Measurements from ENCODE around the gene TRIM14. TPM values are rescaled to one million over a fixed set of nuclear protein-coding genes. Genes with fewer than 3 reads are reported as not detected.
"Not testable (repeated sequence)": the region's sequence is repeated elsewhere in the genome, so short reads cannot be mapped to it uniquely, and the experiment has no call there.

TRIM14 gene
- total and polyA plus RNA-seq, 2 of the 4 experiments (the other 2 are of a cell fraction): 3.0 to 8.5 TPM

DNA sequence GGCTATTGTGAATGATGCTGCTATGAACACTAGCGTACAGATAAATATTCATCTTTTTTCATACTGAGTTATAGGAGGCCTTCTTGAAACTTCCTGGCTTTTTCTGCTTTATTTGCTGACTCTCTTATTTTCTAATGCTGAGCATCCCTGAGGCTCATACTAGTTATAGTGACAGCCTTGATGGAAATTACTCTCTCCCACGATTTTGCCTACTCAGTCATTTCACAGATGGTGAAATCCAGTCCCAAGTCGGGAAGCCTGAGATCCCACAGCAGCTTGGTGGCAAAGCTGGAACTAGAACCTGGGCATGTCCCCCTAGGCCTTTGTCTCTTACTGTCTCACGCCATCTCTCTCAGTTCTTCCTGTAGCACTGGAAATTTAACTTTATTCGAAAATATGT is 40.1 kb downstream of the TRIM14 start:
- dilution Hi-C loops (cut with HindIII; ENCODE audit: low sequenced_read_pairs, unreplicated experiment): no loop called here
- no peak overlapping the region for H2BK5ac ChIP-seq (ENCODE audit: low read depth, low read length, poor library complexity, severe bottlenecking)
- intact Hi-C loops (cut with micrococcal nuclease): no loop called here
- H3K14ac ChIP-seq (replicated peaks; ENCODE audit: low read depth, low read length): no peak overlapping the region
- POLR2A ChIA-PET (ENCODE audit: unreplicated experiment): no interaction called here
- H3K9me1 ChIP-seq (ENCODE audit: insufficient read depth, low read length): peaks cover 13% of the 10 kb centered on the region
- peaks cover 19% of the 10 kb centered on the region for H4K20me1 ChIP-seq (ENCODE audit: insufficient read depth, low read length)
- H3K27ac ChIP-seq (ENCODE audit: insufficient read depth, low read length): no peak overlapping the region
- H3K9me3 ChIP-seq (ENCODE audit: control insufficient read depth, insufficient read depth, low read length): no peaks in the 10 kb centered on the region
- H3K56ac ChIP-seq (ENCODE audit: extremely low read depth, insufficient read depth, low read length): no peak overlapping the region
- no peak overlapping the region for H3K4ac ChIP-seq (ENCODE audit: low read depth, low read length)
- no peak overlapping the region for H3K23ac ChIP-seq (ENCODE audit: low read depth, low read length)
- H3K4me2 ChIP-seq (ENCODE audit: low read depth, low read length): no peak overlapping the region
- no TSS peak for BruUV-seq (replicated peaks)
- no peak overlapping the region for H4K5ac ChIP-seq (ENCODE audit: low read depth, low read length)
- no peak for ATAC-seq (ENCODE audit: low read depth)
- H3K18ac ChIP-seq (ENCODE audit: low read depth, low read length): no peak overlapping the region
- H2AK9ac ChIP-seq (replicated peaks; ENCODE audit: low read depth, low read length, poor library complexity): no peak overlapping the region
- no peak overlapping the region for H2AK5ac ChIP-seq (ENCODE audit: low read depth, low read length)
- DNase-seq: no peak
- H3K9ac ChIP-seq (ENCODE audit: low read depth, low read length): no peak overlapping the region
- in situ Hi-C loops (cut with MboI; ENCODE audit: low sequenced_read_pairs): no loop called here
- H3K79me1 ChIP-seq (ENCODE audit: low read depth in 1 of 2, low read length in 2 of 2): peaks cover 21 to 58% of the 10 kb centered on the region in 2 experiments
- H3K27me3 ChIP-seq (ENCODE audit: control insufficient read depth, insufficient read depth, low read length): no peaks in the 10 kb centered on the region
- H3K4me3 ChIP-seq (ENCODE audit: insufficient read depth, low read depth, low read length): no peak overlapping the region
- no peak overlapping the region for H2BK15ac ChIP-seq (ENCODE audit: low read depth, low read length)
- peaks cover 23% of the 10 kb centered on the region for H3K4me1 ChIP-seq (ENCODE audit: control insufficient read depth, insufficient read depth, low read length)
- no peak overlapping the region for H2BK120ac ChIP-seq (ENCODE audit: low read depth, low read length)
- no peak overlapping the region for H4K91ac ChIP-seq (ENCODE audit: insufficient read depth, low read depth, low read length)
- H3K36me3 ChIP-seq (ENCODE audit: control insufficient read depth, insufficient read depth, low read length): peaks cover 31% of the 10 kb centered on the region
- peak; percentile 24; the same call in 1 of the 2 replicates for TF ChIP-seq MAFK (IDR thresholded peaks at IDR 0.05; ENCODE audit: low read depth, low read length)
- TF ChIP-seq, protein P1, sequence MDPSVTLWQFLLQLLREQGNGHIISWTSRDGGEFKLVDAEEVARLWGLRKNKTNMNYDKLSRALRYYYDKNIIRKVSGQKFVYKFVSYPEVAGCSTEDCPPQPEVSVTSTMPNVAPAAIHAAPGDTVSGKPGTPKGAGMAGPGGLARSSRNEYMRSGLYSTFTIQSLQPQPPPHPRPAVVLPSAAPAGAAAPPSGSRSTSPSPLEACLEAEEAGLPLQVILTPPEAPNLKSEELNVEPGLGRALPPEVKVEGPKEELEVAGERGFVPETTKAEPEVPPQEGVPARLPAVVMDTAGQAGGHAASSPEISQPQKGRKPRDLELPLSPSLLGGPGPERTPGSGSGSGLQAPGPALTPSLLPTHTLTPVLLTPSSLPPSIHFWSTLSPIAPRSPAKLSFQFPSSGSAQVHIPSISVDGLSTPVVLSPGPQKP (IDR thresholded peaks at IDR 0.05; ENCODE audit: borderline replicate concordance, low read depth, low read length): no peak
- WGBS, 2 experiments (ENCODE audit: extremely low coverage in 2 of 2, insufficient read length in 1 of 2): 83% methylated on average over 1 of the region's 5 CpGs; no CpG with 5 or more reads in 1 of the 2 experiments
- no peak overlapping the region for H2BK20ac ChIP-seq (ENCODE audit: low read depth, low read length)
- no peak overlapping the region for H4K8ac ChIP-seq (ENCODE audit: low read depth in 2 of 2, low read length in 2 of 2)
- H2AFZ ChIP-seq (replicated peaks; ENCODE audit: low read length, poor library complexity): no peak overlapping the region
- CTCF ChIA-PET: no interaction called here

DNA sequence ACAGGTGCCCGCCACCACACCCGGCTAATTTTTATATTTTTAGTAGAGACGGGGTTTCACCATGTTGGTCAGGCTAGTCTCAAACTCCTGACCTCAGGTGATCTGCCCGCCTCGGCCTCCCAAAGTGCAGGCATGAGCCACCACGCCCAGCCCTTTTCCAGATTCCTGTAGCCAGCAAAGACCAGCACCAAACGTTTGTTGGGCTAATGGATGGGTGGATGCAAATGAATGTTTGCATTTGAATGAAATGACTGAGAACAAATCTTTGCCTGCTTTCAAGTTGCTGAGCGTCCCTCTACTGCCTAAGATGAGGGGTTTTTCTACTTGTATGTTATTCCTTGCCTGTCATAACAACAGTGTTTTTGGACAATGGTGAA is 42.5 kb downstream of the TRIM14 start:
- intact Hi-C loops (cut with micrococcal nuclease); H3K4me3 ChIP-seq (ENCODE audit: insufficient read depth, low read depth, low read length); H2BK20ac ChIP-seq (ENCODE audit: low read depth, low read length); in situ Hi-C loops (cut with MboI; ENCODE audit: low sequenced_read_pairs); H3K18ac ChIP-seq (ENCODE audit: low read depth, low read length); H2AFZ ChIP-seq (replicated peaks; ENCODE audit: low read length, poor library complexity); DNase-seq; BruUV-seq (replicated peaks); H2BK15ac ChIP-seq (ENCODE audit: low read depth, low read length); dilution Hi-C loops (cut with HindIII; ENCODE audit: low sequenced_read_pairs, unreplicated experiment); H2AK5ac ChIP-seq (ENCODE audit: low read depth, low read length); H2BK120ac ChIP-seq (ENCODE audit: low read depth, low read length); H3K4me2 ChIP-seq (ENCODE audit: low read depth, low read length); H2BK5ac ChIP-seq (ENCODE audit: low read depth, low read length, poor library complexity, severe bottlenecking); H3K27me3 ChIP-seq (ENCODE audit: control insufficient read depth, insufficient read depth, low read length); H3K9me3 ChIP-seq (ENCODE audit: control insufficient read depth, insufficient read depth, low read length); H3K56ac ChIP-seq (ENCODE audit: extremely low read depth, insufficient read depth, low read length); H3K4ac ChIP-seq (ENCODE audit: low read depth, low read length); H3K27ac ChIP-seq (ENCODE audit: insufficient read depth, low read length); ATAC-seq (ENCODE audit: low read depth); H3K14ac ChIP-seq (replicated peaks; ENCODE audit: low read depth, low read length); POLR2A ChIA-PET (ENCODE audit: unreplicated experiment); H3K9ac ChIP-seq (ENCODE audit: low read depth, low read length); H4K8ac ChIP-seq (ENCODE audit: low read depth in 2 of 2, low read length in 2 of 2); H4K91ac ChIP-seq (ENCODE audit: insufficient read depth, low read depth, low read length); H3K23ac ChIP-seq (ENCODE audit: low read depth, low read length); H4K5ac ChIP-seq (ENCODE audit: low read depth, low read length); H2AK9ac ChIP-seq (replicated peaks; ENCODE audit: low read depth, low read length, poor library complexity): not testable (repeated sequence)
- Histone ChIP-seq H3K36me3 (ENCODE audit: control insufficient read depth, insufficient read depth, low read length) (peaks cover 29% of the 10 kb centered on the region), H3K79me1 (ENCODE audit: low read depth in 1 of 2, low read length in 2 of 2) (peaks cover 16 to 69% of the 10 kb centered on the region in 2 experiments), H4K20me1 (ENCODE audit: insufficient read depth, low read length) (peaks cover 25% of the 10 kb centered on the region), H3K4me1 (ENCODE audit: control insufficient read depth, insufficient read depth, low read length) (peaks cover 15% of the 10 kb centered on the region), H3K9me1 (ENCODE audit: insufficient read depth, low read length) (peaks cover 12% of the 10 kb centered on the region)
- WGBS, 2 experiments (ENCODE audit: extremely low coverage in 2 of 2, insufficient read length in 1 of 2): 80% methylated on average over 2 of the region's 8 CpGs; no CpG with 5 or more reads in 1 of the 2 experiments
- CTCF ChIA-PET: interaction anchor here (0.6 kb wide), 1 partner anchor 408 kb away, joined by 3 read pairs; no protein-coding TSS in a partner anchor

All from IMR-90 (cell line).